H9 (cell line): ENCODE results near the gene LRP1B. TPM values are rescaled to one million over a fixed set of nuclear protein-coding genes. Genes with fewer than 3 reads are reported as not detected.

Experiments used
- DNase-seq: peaks from one replicate; pipeline ENCODE4 v3.0.0-alpha.2; 2017
- H2AFZ ChIP-seq: one replicate; pipeline ENCODE4 v1.6.1; 2013; ENCODE audit warnings: mild to moderate bottlenecking, low read length, control low read depth, moderate library complexity
- H2AK5ac ChIP-seq: 2 replicates; pipeline ENCODE4 v1.6.1; 2013; ENCODE audit warnings: low read length, control low read depth, mixed read lengths; ENCODE audit not compliant: insufficient read length
- H2BK120ac ChIP-seq: one replicate; pipeline ENCODE4 v1.6.1; 2013; ENCODE audit warnings: low read depth, mild to moderate bottlenecking, low read length, control low read depth, inconsistent platforms; ENCODE audit not compliant: poor library complexity, severe bottlenecking
- H2BK12ac ChIP-seq: 2 replicates; pipeline ENCODE4 v1.6.1; 2013; ENCODE audit warnings: low read length, control low read depth, mixed read lengths, low read depth; ENCODE audit not compliant: insufficient read length
- H2BK15ac ChIP-seq: 2 replicates; pipeline ENCODE4 v1.6.1; 2013; ENCODE audit warnings: low read depth, low read length, control low read depth
- H2BK20ac ChIP-seq: one replicate; pipeline ENCODE4 v1.6.1; 2013; ENCODE audit warnings: low read depth, mild to moderate bottlenecking, low read length, control low read depth, inconsistent platforms; ENCODE audit not compliant: poor library complexity, severe bottlenecking
- H2BK5ac ChIP-seq: 2 replicates; pipeline ENCODE4 v1.6.1; 2013; ENCODE audit warnings: low read length, control low read depth, mixed read lengths; ENCODE audit not compliant: insufficient read length
- H3K14ac ChIP-seq: 2 replicates; pipeline ENCODE4 v1.6.1; 2013; ENCODE audit warnings: low read length, control low read depth; ENCODE audit not compliant: insufficient read depth
- H3K18ac ChIP-seq: 2 replicates; pipeline ENCODE4 v1.6.1; 2013; ENCODE audit warnings: low read depth, mild to moderate bottlenecking, mixed read lengths, low read length, control low read depth; ENCODE audit not compliant: insufficient read length
- H3K23ac ChIP-seq: 2 replicates; pipeline ENCODE4 v1.6.1; 2013; ENCODE audit warnings: low read length, control low read depth, mixed read lengths, low read depth; ENCODE audit not compliant: insufficient read length
- H3K23me2 ChIP-seq: 2 replicates; pipeline ENCODE4 v1.6.1; 2013; ENCODE audit warnings: low read depth, mild to moderate bottlenecking, mixed read lengths, low read length, control low read depth; ENCODE audit not compliant: insufficient read length, poor library complexity, severe bottlenecking
- H3K27ac ChIP-seq: 2 replicates; pipeline ENCODE4 v1.5.1; 2013; ENCODE audit warnings: low read length, control low read depth, mixed read lengths, low read depth; ENCODE audit not compliant: insufficient read length
- H3K27me3 ChIP-seq: 2 replicates; pipeline ENCODE4 v1.6.1; 2013; ENCODE audit warnings: low read length, control low read depth, inconsistent platforms; ENCODE audit not compliant: insufficient read depth
- H3K4ac ChIP-seq: 2 replicates; pipeline ENCODE4 v1.6.1; 2013; ENCODE audit warnings: low read depth, mild to moderate bottlenecking, control low read depth, inconsistent platforms, low read length, moderate library complexity
- H3K4me1 ChIP-seq: 2 replicates; pipeline ENCODE4 v1.6.1; 2013; ENCODE audit warnings: low read length, control low read depth, inconsistent platforms; ENCODE audit not compliant: insufficient read depth
- H3K4me2 ChIP-seq: 2 replicates; pipeline ENCODE4 v1.6.1; 2013; ENCODE audit warnings: low read length, control low read depth, mixed read lengths; ENCODE audit not compliant: insufficient read length, insufficient read depth
- H3K56ac ChIP-seq: 2 replicates; pipeline ENCODE4 v1.6.1; 2013; ENCODE audit warnings: low read depth, mild to moderate bottlenecking, mixed read lengths, low read length, control low read depth; ENCODE audit not compliant: insufficient read length
- H3K79me1 ChIP-seq: 2 replicates; pipeline ENCODE4 v1.6.1; 2013; ENCODE audit warnings: low read depth, mild to moderate bottlenecking, moderate library complexity, low read length, control low read depth, inconsistent platforms; ENCODE audit not compliant: insufficient read depth, poor library complexity, severe bottlenecking
- H3K79me2 ChIP-seq: 2 replicates; pipeline ENCODE4 v1.6.1; 2013; ENCODE audit warnings: low read length, control low read depth, inconsistent platforms; ENCODE audit not compliant: insufficient read depth
- H3K9ac ChIP-seq: 2 replicates; pipeline ENCODE4 v1.6.1; 2013; ENCODE audit warnings: low read length, control low read depth, mixed read lengths; ENCODE audit not compliant: insufficient read length; ENCODE audit errors: extremely low read depth
- H3K9me3 ChIP-seq: one replicate; pipeline ENCODE4 v1.6.1; 2013; ENCODE audit warnings: low read depth, low read length, inconsistent platforms; ENCODE audit not compliant: control insufficient read depth
- H3T11ph ChIP-seq: one replicate; pipeline ENCODE4 v1.6.1; 2013; ENCODE audit warnings: mild to moderate bottlenecking, low read length, control low read depth, inconsistent platforms
- H4K20me1 ChIP-seq: one replicate; pipeline ENCODE4 v1.6.1; 2013; ENCODE audit not compliant: control insufficient read depth, insufficient read length, insufficient read depth
- H4K5ac ChIP-seq: 2 replicates; pipeline ENCODE4 v1.6.1; 2013; ENCODE audit warnings: low read depth, mild to moderate bottlenecking, mixed read lengths, low read length, control low read depth; ENCODE audit not compliant: insufficient read length
- H4K8ac ChIP-seq: replicated peaks from 2 replicates; pipeline ENCODE4 v1.6.1; 2013; ENCODE audit warnings: low read length, control low read depth, mixed read lengths, low read depth; ENCODE audit not compliant: insufficient read length
- H4K91ac ChIP-seq: 2 replicates; pipeline ENCODE4 v1.6.1; 2013; ENCODE audit warnings: low read depth, mild to moderate bottlenecking, moderate library complexity, mixed read lengths, low read length, control low read depth; ENCODE audit not compliant: insufficient read length
- H3K27ac Mint-ChIP-seq, 3 experiments: 2 replicates in 2 of 3; 3 replicates in 1 of 3; pipeline ENCODE4 v1.8.0; 2020 to 2021; ENCODE audit warnings: mixed read lengths in 3 of 3, mild to moderate bottlenecking in 1 of 3, moderate library complexity in 1 of 3
- H3K27me3 Mint-ChIP-seq: 2 replicates; pipeline ENCODE4 v1.8.0; 2021; ENCODE audit warnings: low read depth, mild to moderate bottlenecking, moderate library complexity, mixed read lengths
- H3K36me3 Mint-ChIP-seq, 3 experiments: 2 replicates in 2 of 3; 3 replicates in 1 of 3; pipeline ENCODE4 v1.8.0; 2020 to 2021; ENCODE audit warnings: low read depth in 3 of 3, mixed read lengths in 3 of 3; ENCODE audit not compliant: insufficient read depth in 1 of 3
- H3K4me1 Mint-ChIP-seq, 2 experiments: 2 replicates each; pipeline ENCODE4 v1.8.0; 2020; ENCODE audit warnings: mixed read lengths in 2 of 2
- H3K4me3 Mint-ChIP-seq, 2 experiments: 2 replicates in 1 of 2; 3 replicates in 1 of 2; pipeline ENCODE4 v1.8.0; 2020 to 2021; ENCODE audit warnings: mild to moderate bottlenecking in 2 of 2, mixed read lengths in 2 of 2, moderate library complexity in 1 of 2
- H3K9me3 Mint-ChIP-seq, 2 experiments: 2 replicates in 1 of 2; 3 replicates in 1 of 2; pipeline ENCODE4 v1.8.0; 2020; ENCODE audit warnings: mild to moderate bottlenecking in 2 of 2, mixed read lengths in 2 of 2, moderate library complexity in 1 of 2
- WGBS: extraction: QIAGEN DNeasy Blood & Tissue Kit; methylation state at CpG from one replicate; pipeline ENCODE4 v1.1.7; 2013; ENCODE audit warnings: missing lambda C conversion rate, low lambda C conversion rate, mixed read lengths; ENCODE audit not compliant: insufficient read length; ENCODE audit errors: extremely low coverage; 5-methylcytosine and 5-hydroxymethylcytosine counted together
- total RNA-seq: library from RNA; stranded (reverse); gene quantifications from 2 replicates; pipeline ENCODE4 v1.2.1, GENCODE V29; 2021
- TF ChIP-seq, protein P1 (sequence below): fragments of 200-600 bp; sonication (generic); conservative IDR thresholded peaks from 3 replicates; pipeline ENCODE4 v1.8.0; 2021; ENCODE audit warnings: antibody characterized with exemption, mild to moderate bottlenecking

The LRP1B gene
- total RNA-seq, 1 experiment from 2014 or later: not detected

GRCh38 chr2:142012797-142013196 lies 118.0 kb downstream of the LRP1B start:
- Mint-ChIP-seq H3K27ac (no peak overlapping the region), H3K4me3 (no peak overlapping the region), H3K27me3 (no peaks in the 10 kb centered on the region), H3K36me3 (no peaks in the 10 kb centered on the region; a peak in 1 of 7 replicates), H3K4me1 (no peaks in the 10 kb centered on the region), H3K9me3 (no peaks in the 10 kb centered on the region; a peak in 1 of 5 replicates)
- Histone ChIP-seq H4K8ac (no peak overlapping the region), H3K14ac (no peak overlapping the region), H4K91ac (no peak overlapping the region), H3K18ac (no peak overlapping the region), H3K56ac (no peak overlapping the region), H3K79me1 (no peaks in the 10 kb centered on the region), H3T11ph (no peak overlapping the region), H3K27me3 (no peaks in the 10 kb centered on the region), H3K9me3 (no peaks in the 10 kb centered on the region), H2BK20ac (no peak overlapping the region), H3K23me2 (no peaks in the 10 kb centered on the region), H2BK5ac (no peak overlapping the region), H3K23ac (no peak overlapping the region), H4K20me1 (no peaks in the 10 kb centered on the region), H3K4me1 (no peaks in the 10 kb centered on the region), H3K4ac (no peak overlapping the region), H3K9ac (no peak overlapping the region), H3K27ac (no peak overlapping the region), H3K79me2 (no peaks in the 10 kb centered on the region), H2BK120ac (no peak overlapping the region), H2AK5ac (no peak overlapping the region), H3K4me2 (no peak overlapping the region), H4K5ac (no peak overlapping the region), H2BK15ac (no peak overlapping the region), H2BK12ac (no peak overlapping the region), H2AFZ (no peak overlapping the region)
- DNase-seq: no peak
- TF ChIP-seq, protein P1, sequence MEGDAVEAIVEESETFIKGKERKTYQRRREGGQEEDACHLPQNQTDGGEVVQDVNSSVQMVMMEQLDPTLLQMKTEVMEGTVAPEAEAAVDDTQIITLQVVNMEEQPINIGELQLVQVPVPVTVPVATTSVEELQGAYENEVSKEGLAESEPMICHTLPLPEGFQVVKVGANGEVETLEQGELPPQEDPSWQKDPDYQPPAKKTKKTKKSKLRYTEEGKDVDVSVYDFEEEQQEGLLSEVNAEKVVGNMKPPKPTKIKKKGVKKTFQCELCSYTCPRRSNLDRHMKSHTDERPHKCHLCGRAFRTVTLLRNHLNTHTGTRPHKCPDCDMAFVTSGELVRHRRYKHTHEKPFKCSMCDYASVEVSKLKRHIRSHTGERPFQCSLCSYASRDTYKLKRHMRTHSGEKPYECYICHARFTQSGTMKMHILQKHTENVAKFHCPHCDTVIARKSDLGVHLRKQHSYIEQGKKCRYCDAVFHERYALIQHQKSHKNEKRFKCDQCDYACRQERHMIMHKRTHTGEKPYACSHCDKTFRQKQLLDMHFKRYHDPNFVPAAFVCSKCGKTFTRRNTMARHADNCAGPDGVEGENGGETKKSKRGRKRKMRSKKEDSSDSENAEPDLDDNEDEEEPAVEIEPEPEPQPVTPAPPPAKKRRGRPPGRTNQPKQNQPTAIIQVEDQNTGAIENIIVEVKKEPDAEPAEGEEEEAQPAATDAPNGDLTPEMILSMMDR: no peak
- WGBS: no CpG with 5 or more reads among the region's 2 CpGs
